GM10266 (cell line): ENCODE data around the gene IGSF5.

Source experiments
- DNase-seq: peaks from one replicate; pipeline ENCODE4 v3.0.0; 2012; ENCODE audit errors: extremely low spot score
- TF ChIP-seq, protein P1 (sequence below): IDR thresholded peaks from 2 replicates; pipeline ENCODE4 v1.5.1; 2012; ENCODE audit warnings: mild to moderate bottlenecking, low read depth; ENCODE audit not compliant: control insufficient read depth, insufficient read depth; ENCODE audit errors: missing control alignments

Gene IGSF5

DNA sequence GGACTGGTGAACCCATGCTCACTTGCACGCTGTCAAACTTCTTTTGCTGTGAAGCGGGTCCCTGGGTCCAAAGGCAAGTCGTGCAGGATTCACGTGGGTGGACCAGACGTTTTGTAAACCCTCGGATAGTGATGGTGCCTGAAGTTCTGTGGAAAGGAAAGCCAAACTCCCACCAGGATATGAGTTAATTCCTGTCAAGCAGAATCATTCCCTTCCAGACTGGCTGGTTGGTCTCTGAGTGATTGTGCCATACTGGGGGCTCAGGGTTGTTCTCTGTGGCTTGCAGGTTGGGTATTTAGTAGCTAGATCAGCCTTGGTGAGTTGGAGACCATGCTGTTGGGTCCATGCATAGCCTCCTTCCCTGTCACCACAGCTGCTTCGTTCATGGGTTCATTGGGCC, 32.7 kb upstream of the IGSF5 start:
- TF ChIP-seq, protein P1, sequence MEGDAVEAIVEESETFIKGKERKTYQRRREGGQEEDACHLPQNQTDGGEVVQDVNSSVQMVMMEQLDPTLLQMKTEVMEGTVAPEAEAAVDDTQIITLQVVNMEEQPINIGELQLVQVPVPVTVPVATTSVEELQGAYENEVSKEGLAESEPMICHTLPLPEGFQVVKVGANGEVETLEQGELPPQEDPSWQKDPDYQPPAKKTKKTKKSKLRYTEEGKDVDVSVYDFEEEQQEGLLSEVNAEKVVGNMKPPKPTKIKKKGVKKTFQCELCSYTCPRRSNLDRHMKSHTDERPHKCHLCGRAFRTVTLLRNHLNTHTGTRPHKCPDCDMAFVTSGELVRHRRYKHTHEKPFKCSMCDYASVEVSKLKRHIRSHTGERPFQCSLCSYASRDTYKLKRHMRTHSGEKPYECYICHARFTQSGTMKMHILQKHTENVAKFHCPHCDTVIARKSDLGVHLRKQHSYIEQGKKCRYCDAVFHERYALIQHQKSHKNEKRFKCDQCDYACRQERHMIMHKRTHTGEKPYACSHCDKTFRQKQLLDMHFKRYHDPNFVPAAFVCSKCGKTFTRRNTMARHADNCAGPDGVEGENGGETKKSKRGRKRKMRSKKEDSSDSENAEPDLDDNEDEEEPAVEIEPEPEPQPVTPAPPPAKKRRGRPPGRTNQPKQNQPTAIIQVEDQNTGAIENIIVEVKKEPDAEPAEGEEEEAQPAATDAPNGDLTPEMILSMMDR = no peak
- no peak for DNase-seq

DNA sequence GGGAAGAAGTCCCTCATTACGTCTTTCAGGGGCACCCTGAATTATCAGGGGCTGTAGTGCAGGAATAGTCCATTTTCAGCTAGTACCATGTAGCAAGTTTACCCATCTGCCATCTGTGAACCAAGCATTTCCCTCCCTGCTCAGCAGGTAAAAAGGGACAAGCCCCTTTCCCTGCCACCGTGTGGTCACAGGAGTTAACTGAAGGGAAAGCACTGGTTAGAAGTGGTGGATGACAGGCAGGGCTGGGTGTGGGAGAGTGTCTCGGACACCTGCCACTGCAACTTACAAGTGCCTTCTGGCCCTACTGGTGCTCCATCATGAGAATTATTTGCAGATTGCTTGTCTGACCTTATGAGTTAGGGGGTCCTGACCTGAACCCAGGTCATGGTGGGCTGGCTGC, 32.0 kb upstream of the IGSF5 start:
- TF ChIP-seq, protein P1 = no peak
- no peak for DNase-seq

DNA sequence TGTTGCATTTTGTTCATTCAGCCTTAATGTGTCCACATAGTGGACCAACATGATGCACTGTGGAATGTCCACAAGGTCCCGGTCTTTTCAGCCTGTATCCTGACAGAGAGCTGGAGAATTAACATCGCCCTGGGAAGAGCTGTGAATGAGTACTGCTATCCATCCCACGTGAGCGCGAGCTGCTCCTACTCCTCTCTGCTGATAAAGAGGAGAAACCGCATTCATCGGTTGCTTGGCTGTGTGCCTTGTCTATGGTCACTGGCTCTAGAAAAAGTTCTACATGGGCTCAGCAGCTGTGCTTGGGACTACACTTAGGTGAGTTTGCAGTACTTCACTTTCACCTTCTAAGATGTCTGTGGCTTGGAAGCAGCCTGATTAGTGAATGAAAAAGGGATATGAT, 31.1 kb upstream of the IGSF5 start:
- no peak for DNase-seq
- TF ChIP-seq, protein P1 = no peak

DNA sequence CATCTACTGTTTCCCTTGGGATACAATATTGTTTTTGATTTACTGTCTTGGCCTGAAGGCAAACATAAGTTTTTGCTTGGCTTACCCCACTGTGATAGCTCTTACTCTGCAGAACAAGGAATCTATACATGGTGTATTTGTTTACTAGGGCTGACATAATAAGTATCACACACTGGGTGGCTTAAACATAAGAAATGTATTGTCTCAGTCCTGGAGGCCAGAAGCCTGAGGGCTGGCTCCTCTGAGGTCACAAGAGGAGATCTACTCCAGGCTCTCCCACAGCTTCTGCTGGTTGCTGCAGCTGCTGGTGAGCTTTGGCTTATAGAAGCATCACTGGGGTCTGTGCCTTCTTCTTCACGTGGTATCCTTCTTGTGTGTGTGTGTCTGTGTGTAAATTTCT, 30.7 kb upstream of the IGSF5 start:
- no peak for DNase-seq
- TF ChIP-seq, protein P1 = no peak

DNA sequence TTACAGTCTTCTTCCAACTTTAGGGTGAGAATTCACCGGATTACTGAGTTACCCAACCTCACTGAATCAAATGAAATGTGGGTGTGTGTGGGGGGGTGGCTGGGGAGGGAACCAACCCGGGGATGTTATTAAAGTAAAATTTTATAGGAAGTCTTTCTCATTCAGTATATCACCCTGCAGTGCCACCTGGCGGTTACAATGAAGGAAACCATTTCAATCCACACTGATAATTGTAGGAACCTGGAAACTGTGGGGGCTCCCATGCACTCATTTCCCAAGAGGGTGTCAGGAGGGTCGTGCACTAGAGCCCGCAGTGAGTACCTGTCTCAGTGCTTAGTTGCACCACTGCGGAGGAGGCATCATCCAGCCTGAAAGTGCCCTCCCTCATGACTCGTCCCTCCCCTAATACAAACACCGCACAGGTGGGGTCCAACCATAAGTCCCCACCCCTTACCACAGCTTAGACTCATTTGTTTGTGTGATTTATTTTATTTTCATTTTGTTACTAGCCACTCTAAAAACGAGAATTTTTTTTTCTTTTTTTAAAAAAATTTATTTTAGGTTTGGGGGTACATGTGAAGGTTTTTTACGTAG, 29.1 kb upstream of the IGSF5 start:
- peak; percentile 32 for DNase-seq
- TF ChIP-seq, protein P1 = peak; percentile 39

DNA sequence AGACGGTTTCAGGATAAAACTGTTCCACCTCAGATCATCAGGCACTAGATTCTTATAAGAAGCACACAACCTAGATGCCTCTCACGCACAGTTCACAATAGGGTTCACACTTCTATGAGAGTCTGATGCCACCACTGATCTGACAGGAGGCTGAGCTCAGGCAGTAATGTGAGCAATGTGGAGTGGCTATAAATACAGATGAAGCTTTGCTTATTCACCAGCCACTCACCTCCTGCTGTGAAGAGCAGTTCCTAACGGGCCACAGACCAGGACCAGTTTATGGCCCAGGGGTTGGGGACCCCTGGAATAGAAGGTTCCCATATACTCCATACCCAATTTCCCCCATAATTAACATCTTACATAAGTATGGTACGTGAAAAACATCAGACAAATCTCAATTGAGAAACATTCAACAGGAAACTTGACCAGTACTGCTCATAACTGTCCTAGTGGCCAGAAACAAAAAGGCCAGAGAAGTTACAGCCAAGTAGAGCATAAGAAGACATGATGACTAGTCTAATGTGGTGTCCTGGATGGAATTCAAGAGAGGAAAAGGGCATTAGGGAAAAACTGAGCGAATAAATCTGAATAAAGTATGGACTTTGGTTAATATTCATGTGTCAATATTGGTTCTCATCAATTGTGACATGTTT, 24.7 kb upstream of the IGSF5 start:
- DNase-seq = no peak
- TF ChIP-seq, protein P1 = no peak

DNA sequence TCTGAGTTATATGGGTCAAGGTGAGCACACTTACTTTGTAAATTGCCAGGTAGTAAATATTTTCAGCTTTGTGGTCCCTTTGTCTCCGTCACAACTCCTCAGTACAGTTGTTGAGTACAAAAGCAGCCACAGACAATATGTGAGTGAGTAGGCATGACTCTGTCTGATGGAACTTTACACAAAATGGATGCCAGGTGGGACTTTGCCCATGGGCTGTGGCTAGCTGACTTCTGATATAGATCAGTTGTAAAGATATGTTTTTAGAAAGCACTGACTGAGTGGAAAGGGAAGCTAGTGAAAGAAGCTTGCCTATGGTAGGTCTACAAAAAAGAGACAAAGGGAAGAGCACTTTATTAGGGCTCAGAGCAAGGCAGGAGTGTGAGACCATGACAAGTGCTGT, 23.1 kb upstream of the IGSF5 start:
- TF ChIP-seq, protein P1 = no peak
- no peak for DNase-seq
